GM12864 (cell line): Measurements from ENCODE around the gene OSBP2.

Source experiments
- DNase-seq: peaks from one replicate; pipeline ENCODE4 v3.0.0-alpha.2; 2011; ENCODE audit warnings: low read depth
- H3K4me3 ChIP-seq: 2 replicates; pipeline ENCODE4 v1.5.1; 2011; ENCODE audit warnings: mild to moderate bottlenecking, low read depth, low read length, control low read depth
- CTCF ChIP-seq: IDR thresholded peaks from 2 replicates; pipeline ENCODE4 v1.5.1; 2011; ENCODE audit warnings: low read depth, mild to moderate bottlenecking, moderate library complexity, low read length, control low read depth, inconsistent platforms; ENCODE audit errors: missing control alignments

The OSBP2 gene

GRCh38 chr22:30871391-30872284 lies 177.0 kb downstream of the OSBP2 start:
- no peak overlapping the region for H3K4me3 ChIP-seq
- DNase-seq = no peak
- no peak for TF ChIP-seq CTCF

- no peak for TF ChIP-seq CTCF
- DNase-seq = no peak
- H3K4me3 ChIP-seq = no peak overlapping the region
Measured at GRCh38 chr22:30872285-30873041, 177.8 kb downstream of the OSBP2 start.

GRCh38 chr22:30873086-30873650 lies 178.5 kb downstream of the OSBP2 start:
- no peak overlapping the region for H3K4me3 ChIP-seq
- no peak for DNase-seq
- no peak for TF ChIP-seq CTCF

GRCh38 chr22:30873661-30874060 lies 179.0 kb downstream of the OSBP2 start:
- no peak for DNase-seq
- H3K4me3 ChIP-seq = no peak overlapping the region
- no peak for TF ChIP-seq CTCF

- H3K4me3 ChIP-seq = no peak overlapping the region
- DNase-seq = no peak
- no peak for TF ChIP-seq CTCF
Measured at GRCh38 chr22:30874431-30875370, 180.0 kb downstream of the OSBP2 start.

GRCh38 chr22:30875481-30876215 lies 181.0 kb downstream of the OSBP2 start:
- H3K4me3 ChIP-seq = no peak overlapping the region

More at GRCh38 chr22:30875481-30876215, 181.0 kb downstream of the OSBP2 start:
- TF ChIP-seq CTCF = no peak
- no peak for DNase-seq
